ENCODE data around the gene FXYD6. TPM values are rescaled to one million over a fixed set of nuclear protein-coding genes. Genes with fewer than 3 reads are reported as not detected.

Gene FXYD6
- total and polyA plus RNA-seq, 4 experiments from 2014 or later: 0.15 TPM; not detected in 3

GRCh38 chr11:117820516-117820915 is 55.9 kb downstream of the FXYD6 start:
- H3K36me3 ChIP-seq (ENCODE audit: insufficient read depth, low read length): no peaks in the 10 kb centered on the region
- no peak overlapping the region for H3K4me3 Mint-ChIP-seq
- ChIA-PET CTCF (ENCODE audit: partially characterized antibody) (interaction anchor here (1.1 to 16.1 kb wide), 8 partner anchors 7 to 394 kb away, joined by 3 to 440 read pairs (median 36); partner anchors contain the start of gene FXYD2), POLR2A (ENCODE audit: partially characterized antibody) (interaction anchor here (1.1 kb wide), 1 partner anchor 127 kb away, joined by 7 read pairs; no protein-coding TSS in a partner anchor)
- H3K4me1 Mint-ChIP-seq: peaks cover 18 to 60% (median 40%) of the 10 kb centered on the region in 4 donors
- peaks cover 56% of the 10 kb centered on the region for H3K4me1 ChIP-seq (ENCODE audit: insufficient read depth, low read length)
- no peaks in the 10 kb centered on the region for H3K9me3 ChIP-seq (ENCODE audit: control insufficient read depth in 1 of 2, low read length in 2 of 2)
- intact Hi-C loops (cut with micrococcal nuclease): no loop called here
- no peaks in the 10 kb centered on the region for H3K36me3 Mint-ChIP-seq
- no peaks in the 10 kb centered on the region for H3K27me3 ChIP-seq (ENCODE audit: insufficient read depth, low read length)
- no peak overlapping the region for H3K4me3 ChIP-seq (ENCODE audit: low read length in 2 of 2)
- no peak for DNase-seq
- H3K9me3 Mint-ChIP-seq: no peaks in the 10 kb centered on the region
- peak overlapping the region in 1 of 7 donors; percentile 55 for H3K27ac Mint-ChIP-seq
- H3K27ac ChIP-seq (ENCODE audit: low read depth, low read length): no peak overlapping the region
- H3K27me3 Mint-ChIP-seq: no peaks in the 10 kb centered on the region

DNA sequence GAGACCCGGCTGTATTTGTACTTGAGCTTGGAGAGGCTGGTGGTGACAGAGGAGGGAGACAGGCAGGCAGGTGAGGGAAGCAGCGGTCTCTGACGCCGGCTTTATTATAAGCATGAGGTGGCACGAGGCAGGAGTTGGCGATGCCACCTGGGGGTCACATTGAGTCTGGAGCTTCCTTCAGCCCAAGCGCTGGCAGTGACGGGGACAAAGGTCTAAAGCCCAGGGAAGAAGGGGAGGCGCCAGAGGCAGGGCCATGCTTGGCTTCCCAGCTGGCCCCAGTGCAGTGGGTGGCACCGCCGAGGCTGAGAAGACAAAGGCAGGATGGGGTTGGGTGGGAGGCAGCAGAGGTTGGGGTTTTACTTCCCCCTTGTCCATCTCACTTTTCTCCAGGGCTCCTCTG is 56.4 kb downstream of the FXYD6 start:
- intact Hi-C loops (cut with micrococcal nuclease): no loop called here

GRCh38 chr11:117819096-117820040 is 57.1 kb downstream of the FXYD6 start:
- peak overlapping the region in 2 of 7 donors; percentile 15 to 55 for H3K27ac Mint-ChIP-seq
- H3K4me1 Mint-ChIP-seq: peaks cover 26 to 70% (median 49%) of the 10 kb centered on the region in 4 donors

More for the DNA sequence above, 56.4 kb downstream of the FXYD6 start:
- Mint-ChIP-seq H3K4me1 (peaks cover 20 to 65% (median 45%) of the 10 kb centered on the region in 4 donors), H3K4me3 (no peak overlapping the region), H3K27me3 (no peaks in the 10 kb centered on the region), H3K36me3 (no peaks in the 10 kb centered on the region), H3K27ac (peak overlapping the region in 2 of 7 donors; percentile 15 to 55), H3K9me3 (no peaks in the 10 kb centered on the region)
- Histone ChIP-seq H3K27me3 (ENCODE audit: insufficient read depth, low read length) (no peaks in the 10 kb centered on the region), H3K4me3 (ENCODE audit: low read length in 2 of 2) (no peak overlapping the region), H3K36me3 (ENCODE audit: insufficient read depth, low read length) (no peaks in the 10 kb centered on the region), H3K4me1 (ENCODE audit: insufficient read depth, low read length) (peaks cover 60% of the 10 kb centered on the region), H3K27ac (ENCODE audit: low read depth, low read length) (no peak overlapping the region), H3K9me3 (ENCODE audit: control insufficient read depth in 1 of 2, low read length in 2 of 2) (no peaks in the 10 kb centered on the region)
- POLR2A ChIA-PET (ENCODE audit: partially characterized antibody): interaction anchor here (1.1 to 1.6 kb wide), 2 partner anchors 11 to 232 kb away, joined by 3 to 5 read pairs; no protein-coding TSS in a partner anchor
- CTCF ChIA-PET (ENCODE audit: partially characterized antibody): interaction anchor here (0.7 to 16.1 kb wide), 5 partner anchors 7 to 233 kb away, joined by 3 to 440 read pairs (median 81); partner anchors contain the start of gene FXYD2
- no peak for DNase-seq

GRCh38 chr11:117818041-117818873 is 58.2 kb downstream of the FXYD6 start:
- intact Hi-C loops (cut with micrococcal nuclease): no loop called here

More at GRCh38 chr11:117819096-117820040, 57.1 kb downstream of the FXYD6 start:
- H3K36me3 ChIP-seq (ENCODE audit: insufficient read depth, low read length): no peaks in the 10 kb centered on the region
- no peak for DNase-seq
- no peaks in the 10 kb centered on the region for H3K9me3 ChIP-seq (ENCODE audit: control insufficient read depth in 1 of 2, low read length in 2 of 2)
- Mint-ChIP-seq H3K9me3 (no peaks in the 10 kb centered on the region), H3K27me3 (no peaks in the 10 kb centered on the region), H3K4me3 (no peak overlapping the region), H3K36me3 (no peaks in the 10 kb centered on the region)
- H3K27ac ChIP-seq (ENCODE audit: low read depth, low read length): no peak overlapping the region
- ChIA-PET CTCF (ENCODE audit: partially characterized antibody) (interaction anchor here (0.7 to 16.1 kb wide), 13 partner anchors 8 to 393 kb away, joined by 3 to 440 read pairs (median 14); partner anchors contain the start of gene FXYD2), POLR2A (ENCODE audit: partially characterized antibody) (interaction anchor here (1.1 to 5.5 kb wide), 3 partner anchors 8 to 233 kb away, joined by 3 to 70 read pairs (median 5); partner anchors contain the start of gene FXYD2)
- intact Hi-C loops (cut with micrococcal nuclease): no loop called here
- H3K4me3 ChIP-seq (ENCODE audit: low read length in 2 of 2): no peak overlapping the region
- H3K27me3 ChIP-seq (ENCODE audit: insufficient read depth, low read length): no peaks in the 10 kb centered on the region
- H3K4me1 ChIP-seq (ENCODE audit: insufficient read depth, low read length): peaks cover 67% of the 10 kb centered on the region

DNA sequence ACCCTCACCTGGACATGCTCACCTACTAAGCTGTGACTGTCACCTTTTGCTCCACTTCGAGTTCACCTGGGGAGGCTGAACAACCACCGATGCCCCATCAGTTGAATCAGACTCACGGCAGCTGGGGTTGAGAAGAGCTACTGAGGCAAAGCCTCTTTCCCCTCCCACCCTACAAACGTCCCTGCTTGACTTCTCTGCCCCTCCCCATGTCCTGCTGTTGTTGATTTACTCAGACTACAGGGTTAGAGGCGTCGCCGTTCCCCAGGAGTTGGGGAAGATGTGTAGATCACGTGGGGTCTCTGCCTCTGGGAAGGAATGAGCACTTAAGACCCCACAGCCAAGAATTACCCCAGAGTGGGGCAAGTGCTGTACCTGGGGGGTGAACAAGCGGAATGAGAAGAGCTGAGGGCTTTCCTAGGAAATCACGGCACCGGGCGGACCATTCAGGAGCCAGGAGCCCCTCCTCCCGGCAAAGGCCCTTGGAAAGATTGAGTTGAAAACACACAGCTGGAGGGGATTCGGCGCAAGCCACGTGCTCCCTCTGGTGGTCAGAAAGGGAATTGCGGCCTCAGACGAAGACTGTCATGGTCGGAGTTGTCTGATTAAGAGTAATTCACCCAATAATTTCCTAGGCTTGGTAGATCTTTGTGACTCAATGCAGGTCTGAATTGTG is 59.0 kb downstream of the FXYD6 start:
- H3K36me3 ChIP-seq (ENCODE audit: insufficient read depth, low read length): no peaks in the 10 kb centered on the region
- Mint-ChIP-seq H3K9me3 (no peaks in the 10 kb centered on the region), H3K4me3 (peak overlapping the region in 5 of 8 donors; percentile 43 to 74 (median 61)), H3K27me3 (no peaks in the 10 kb centered on the region), H3K36me3 (no peaks in the 10 kb centered on the region), H3K27ac (peak overlapping the region; percentile 80 to 94 (median 93)), H3K4me1 (peaks cover 26 to 69% (median 45%) of the 10 kb centered on the region in 4 donors)
- H3K27me3 ChIP-seq (ENCODE audit: insufficient read depth, low read length): no peaks in the 10 kb centered on the region
- peak overlapping the region; percentile 74 for H3K27ac ChIP-seq (ENCODE audit: low read depth, low read length)
- peak; percentile 75 to 82 (median 79) for DNase-seq
- intact Hi-C loops (cut with micrococcal nuclease): loop anchor here (1.0 kb wide), 2 partner anchors 10 to 391 kb away; no protein-coding TSS in a partner anchor
- H3K9me3 ChIP-seq (ENCODE audit: control insufficient read depth in 1 of 2, low read length in 2 of 2): no peaks in the 10 kb centered on the region
- peaks cover 52% of the 10 kb centered on the region for H3K4me1 ChIP-seq (ENCODE audit: insufficient read depth, low read length)
- POLR2A ChIA-PET (ENCODE audit: partially characterized antibody): interaction anchor here (0.9 to 5.5 kb wide), 9 partner anchors 9 to 354 kb away, joined by 3 to 70 read pairs (median 6); partner anchors contain the start of gene FXYD2
- H3K4me3 ChIP-seq (ENCODE audit: low read length in 2 of 2): no peak overlapping the region
- CTCF ChIA-PET (ENCODE audit: partially characterized antibody): interaction anchor here (0.7 to 16.1 kb wide), 22 partner anchors 10 to 392 kb away, joined by 3 to 440 read pairs (median 4); partner anchors contain the start of gene FXYD2

More at GRCh38 chr11:117818041-117818873, 58.2 kb downstream of the FXYD6 start:
- ChIA-PET POLR2A (ENCODE audit: partially characterized antibody) (interaction anchor here (1.6 to 5.5 kb wide), 6 partner anchors 9 to 234 kb away, joined by 5 to 70 read pairs (median 37); partner anchors contain the start of gene FXYD2), CTCF (ENCODE audit: partially characterized antibody) (interaction anchor here (0.9 to 16.1 kb wide), 22 partner anchors 9 to 392 kb away, joined by 3 to 440 read pairs (median 4); partner anchors contain the start of gene FXYD2)
- no peaks in the 10 kb centered on the region for H3K36me3 ChIP-seq (ENCODE audit: insufficient read depth, low read length)
- peak overlapping the region; percentile 81 to 94 (median 93) for H3K27ac Mint-ChIP-seq
- peak in 2 of 5 donors; percentile 36 to 86 for DNase-seq
- H3K36me3 Mint-ChIP-seq: no peaks in the 10 kb centered on the region
- H3K27me3 ChIP-seq (ENCODE audit: insufficient read depth, low read length): no peaks in the 10 kb centered on the region
- peak overlapping the region; percentile 2 for H3K27ac ChIP-seq (ENCODE audit: low read depth, low read length)
- H3K4me3 ChIP-seq (ENCODE audit: low read length in 2 of 2): no peak overlapping the region
- H3K4me1 ChIP-seq (ENCODE audit: insufficient read depth, low read length): peaks cover 60% of the 10 kb centered on the region
- peak overlapping the region in 3 of 8 donors; percentile 59 to 74 (median 61) for H3K4me3 Mint-ChIP-seq
- H3K9me3 ChIP-seq (ENCODE audit: control insufficient read depth in 1 of 2, low read length in 2 of 2): no peaks in the 10 kb centered on the region
- peaks cover 28 to 70% (median 48%) of the 10 kb centered on the region in 4 donors for H3K4me1 Mint-ChIP-seq
- H3K27me3 Mint-ChIP-seq: no peaks in the 10 kb centered on the region
- no peaks in the 10 kb centered on the region for H3K9me3 Mint-ChIP-seq

- H3K4me3 Mint-ChIP-seq: peak overlapping the region in 4 of 8 donors; percentile 39 to 74 (median 61)
- POLR2A ChIA-PET (ENCODE audit: partially characterized antibody): interaction anchor here (0.9 to 5.5 kb wide), 9 partner anchors 8 to 355 kb away, joined by 3 to 70 read pairs (median 6); partner anchors contain the start of gene FXYD2
- H3K9me3 Mint-ChIP-seq: no peaks in the 10 kb centered on the region
- peaks cover 23 to 69% (median 41%) of the 10 kb centered on the region in 4 donors for H3K4me1 Mint-ChIP-seq
- no peaks in the 10 kb centered on the region for H3K27me3 Mint-ChIP-seq
- CTCF ChIA-PET (ENCODE audit: partially characterized antibody): interaction anchor here (0.7 to 16.1 kb wide), 20 partner anchors 10 to 391 kb away, joined by 3 to 440 read pairs (median 4); partner anchors contain the start of gene FXYD2
- H3K9me3 ChIP-seq (ENCODE audit: control insufficient read depth in 1 of 2, low read length in 2 of 2): no peaks in the 10 kb centered on the region
- intact Hi-C loops (cut with micrococcal nuclease): loop anchor here (1.0 kb wide), 2 partner anchors 10 to 391 kb away; no protein-coding TSS in a partner anchor
- H3K27me3 ChIP-seq (ENCODE audit: insufficient read depth, low read length): no peaks in the 10 kb centered on the region
- H3K36me3 ChIP-seq (ENCODE audit: insufficient read depth, low read length): no peaks in the 10 kb centered on the region
- no peak overlapping the region for H3K4me3 ChIP-seq (ENCODE audit: low read length in 2 of 2)
- DNase-seq: no peak
- H3K4me1 ChIP-seq (ENCODE audit: insufficient read depth, low read length): peaks cover 46% of the 10 kb centered on the region
- H3K27ac ChIP-seq (ENCODE audit: low read depth, low read length): peak overlapping the region; percentile 74
- H3K27ac Mint-ChIP-seq: peak overlapping the region in 6 of 7 donors; percentile 81 to 96 (median 93)
- no peaks in the 10 kb centered on the region for H3K36me3 Mint-ChIP-seq
Measured at GRCh38 chr11:117816846-117817367, 59.6 kb downstream of the FXYD6 start.
